IMR-90 (cell line): ENCODE data around the gene ABCB9. TPM values are rescaled to one million over a fixed set of nuclear protein-coding genes. Genes with fewer than 3 reads are reported as not detected.

Experiments
- ATAC-seq: fragments of 200-7000 bp; cut with Tn5 transposase; 2 replicates; pipeline ENCODE4 v1.9.1; 2020; ENCODE audit warnings: low read depth, mild to moderate bottlenecking, moderate library complexity
- BruUV-seq: library from RNA; stranded (reverse); fragments of 400-500 nt; replicated peaks from 2 replicates; lab custom pipeline; 2021; lab: Mats Ljungman, UMichigan
- CTCF ChIA-PET: fragments of 300-600 bp; formaldehyde crosslinking; extraction: SDS; loops from one replicate; lab custom pipeline; 2021; ENCODE audit warnings: antibody characterized with exemption; lab: Yijun Ruan, JAX
- POLR2A ChIA-PET: fragments of 300-600 bp; sonication (Branson Sonifier 250); formaldehyde crosslinking; loops from one replicate; lab custom pipeline; 2022; ENCODE audit warnings: antibody characterized with exemption; ENCODE audit not compliant: unreplicated experiment; lab: Charles Lee
- DNase-seq: peaks from one replicate; pipeline ENCODE4 v3.0.0; 2013
- H2AFZ ChIP-seq: replicated peaks from 2 replicates; pipeline ENCODE3; 2013; ENCODE audit warnings: low read length, mild to moderate bottlenecking; ENCODE audit not compliant: poor library complexity
- H2AK5ac ChIP-seq: 2 replicates; pipeline ENCODE4 v1.6.1; 2013; ENCODE audit warnings: low read depth, low read length, inconsistent platforms
- H2AK9ac ChIP-seq: replicated peaks from 2 replicates; pipeline ENCODE3; 2013; ENCODE audit warnings: mild to moderate bottlenecking, low read depth, low read length, moderate library complexity; ENCODE audit not compliant: poor library complexity
- H2BK120ac ChIP-seq: 2 replicates; pipeline ENCODE4 v1.6.1; 2013; ENCODE audit warnings: low read depth, low read length, inconsistent platforms
- H2BK15ac ChIP-seq: 3 replicates; pipeline ENCODE4 v1.6.1; 2013; ENCODE audit warnings: low read depth, low read length, inconsistent platforms
- H2BK20ac ChIP-seq: 2 replicates; pipeline ENCODE4 v1.6.1; 2013; ENCODE audit warnings: low read depth, mild to moderate bottlenecking, inconsistent platforms, low read length, moderate library complexity
- H2BK5ac ChIP-seq: 2 replicates; pipeline ENCODE4 v1.6.1; 2013; ENCODE audit warnings: mild to moderate bottlenecking, low read depth, low read length, inconsistent platforms; ENCODE audit not compliant: poor library complexity, severe bottlenecking
- H3K14ac ChIP-seq: replicated peaks from 2 replicates; pipeline ENCODE4 v1.6.1; 2013; ENCODE audit warnings: low read depth, low read length, inconsistent platforms
- H3K18ac ChIP-seq: 2 replicates; pipeline ENCODE4 v1.6.1; 2013; ENCODE audit warnings: low read depth, low read length, control low read depth
- H3K23ac ChIP-seq: 2 replicates; pipeline ENCODE4 v1.6.1; 2013; ENCODE audit warnings: low read depth, low read length, inconsistent platforms
- H3K27ac ChIP-seq: 2 replicates; pipeline ENCODE4 v1.5.1; 2013; ENCODE audit warnings: mild to moderate bottlenecking, control low read depth, low read length; ENCODE audit not compliant: insufficient read depth
- H3K27me3 ChIP-seq: 2 replicates; pipeline ENCODE4 v1.6.1; 2013; ENCODE audit warnings: low read length; ENCODE audit not compliant: control insufficient read depth, insufficient read depth
- H3K36me3 ChIP-seq: 2 replicates; pipeline ENCODE4 v1.6.1; 2013; ENCODE audit warnings: low read length, mixed read lengths; ENCODE audit not compliant: control insufficient read depth, insufficient read depth
- H3K4ac ChIP-seq: 2 replicates; pipeline ENCODE4 v1.6.1; 2013; ENCODE audit warnings: low read depth, low read length, inconsistent platforms
- H3K4me1 ChIP-seq: 2 replicates; pipeline ENCODE4 v1.6.1; 2013; ENCODE audit warnings: low read length, mixed read lengths; ENCODE audit not compliant: control insufficient read depth, insufficient read depth
- H3K4me2 ChIP-seq: 2 replicates; pipeline ENCODE4 v1.6.1; 2013; ENCODE audit warnings: low read depth, mild to moderate bottlenecking, control low read depth, low read length, moderate library complexity
- H3K4me3 ChIP-seq: 2 replicates; pipeline ENCODE4 v1.5.1; 2013; ENCODE audit warnings: low read depth, mild to moderate bottlenecking, control low read depth, low read length, moderate library complexity; ENCODE audit not compliant: insufficient read depth
- H3K56ac ChIP-seq: 2 replicates; pipeline ENCODE4 v1.6.1; 2013; ENCODE audit warnings: low read length, inconsistent platforms; ENCODE audit not compliant: insufficient read depth; ENCODE audit errors: extremely low read depth
- H3K79me1 ChIP-seq, 2 experiments: 2 replicates each; pipeline ENCODE4 v1.6.1; 2013; ENCODE audit warnings: low read length in 2 of 2, inconsistent platforms in 1 of 2, low read depth in 1 of 2
- H3K9ac ChIP-seq: 2 replicates; pipeline ENCODE4 v1.6.1; 2013; ENCODE audit warnings: low read depth, low read length, control low read depth
- H3K9me1 ChIP-seq: 2 replicates; pipeline ENCODE4 v1.6.1; 2013; ENCODE audit warnings: low read length, inconsistent platforms; ENCODE audit not compliant: insufficient read depth
- H3K9me3 ChIP-seq: 2 replicates; pipeline ENCODE4 v1.6.1; 2013; ENCODE audit warnings: low read length; ENCODE audit not compliant: control insufficient read depth, insufficient read depth
- H4K20me1 ChIP-seq: 2 replicates; pipeline ENCODE4 v1.6.1; 2013; ENCODE audit warnings: low read length, inconsistent platforms; ENCODE audit not compliant: insufficient read depth
- H4K5ac ChIP-seq: 2 replicates; pipeline ENCODE4 v1.6.1; 2013; ENCODE audit warnings: mild to moderate bottlenecking, low read depth, low read length, control low read depth
- H4K8ac ChIP-seq, 2 experiments: 2 replicates each; pipeline ENCODE4 v1.6.1; 2013; ENCODE audit warnings: low read depth in 2 of 2, low read length in 2 of 2, control low read depth in 1 of 2, inconsistent platforms in 1 of 2
- H4K91ac ChIP-seq: 2 replicates; pipeline ENCODE4 v1.6.1; 2013; ENCODE audit warnings: low read depth, low read length, inconsistent platforms; ENCODE audit not compliant: insufficient read depth
- BHLHE40 ChIP-seq: fragments of 150-350 bp; IDR thresholded peaks from 2 replicates; pipeline ENCODE4 v1.6.1; 2016; ENCODE audit warnings: mild to moderate bottlenecking, low read depth, low read length
- CEBPB ChIP-seq: IDR thresholded peaks from 2 replicates; pipeline ENCODE4 v1.6.1; 2012; ENCODE audit warnings: low read depth, low read length, improper control_type of control experiment
- CHD1 ChIP-seq: IDR thresholded peaks from 2 replicates; pipeline ENCODE4 v1.6.1; 2012; ENCODE audit warnings: low read depth, low read length, improper control_type of control experiment
- FOS ChIP-seq: fragments of 150-350 bp; IDR thresholded peaks from 2 replicates; pipeline ENCODE4 v1.6.1; 2016; ENCODE audit warnings: low read depth, low read length
- MAFK ChIP-seq: IDR thresholded peaks from 2 replicates; pipeline ENCODE4 v1.6.1; 2012; ENCODE audit warnings: low read depth, low read length, improper control_type of control experiment
- MAZ ChIP-seq: IDR thresholded peaks from 2 replicates; pipeline ENCODE4 v1.6.1; 2012; ENCODE audit warnings: low read depth, mild to moderate bottlenecking, low read length, improper control_type of control experiment, moderate library complexity, borderline replicate concordance
- MXI1 ChIP-seq: IDR thresholded peaks from 2 replicates; pipeline ENCODE4 v1.6.1; 2012; ENCODE audit warnings: low read depth, mild to moderate bottlenecking, low read length, moderate library complexity, borderline replicate concordance
- NFE2L2 ChIP-seq: fragments of 150-350 bp; IDR thresholded peaks from 2 replicates; pipeline ENCODE4 v1.6.1; 2016; ENCODE audit warnings: low read depth, mild to moderate bottlenecking, low read length
- RAD21 ChIP-seq: IDR thresholded peaks from 2 replicates; pipeline ENCODE4 v1.6.1; 2012; ENCODE audit warnings: low read length, improper control_type of control experiment
- RCOR1 ChIP-seq: IDR thresholded peaks from 2 replicates; pipeline ENCODE4 v1.6.1; 2012; ENCODE audit warnings: mild to moderate bottlenecking, low read length, improper control_type of control experiment; ENCODE audit not compliant: insufficient replicate concordance
- RFX5 ChIP-seq: IDR thresholded peaks from 2 replicates; pipeline ENCODE4 v1.8.0; 2012; ENCODE audit warnings: low read depth, mild to moderate bottlenecking, low read length, moderate library complexity
- SMC3 ChIP-seq: fragments of 150-350 bp; IDR thresholded peaks from 2 replicates; pipeline ENCODE4 v1.6.1; 2016; ENCODE audit warnings: low read depth, mild to moderate bottlenecking, antibody characterized with exemption, low read length, moderate library complexity
- WGBS, 2 experiments: methylation state at CpG; one replicate each; pipeline versions ENCODE4 v1.1.5 to v1.1.7; 2013; ENCODE audit warnings: missing lambda C conversion rate in 2 of 2; ENCODE audit not compliant: insufficient read length in 1 of 2; ENCODE audit errors: extremely low coverage in 2 of 2; 5-methylcytosine and 5-hydroxymethylcytosine counted together
- dilution Hi-C: fragments of 300-500 bp; cut with HindIII; formaldehyde crosslinking; loops from one replicate; pipeline ENCODE4 v1.14.3; 2018; ENCODE audit warnings: low sequenced_read_pairs; ENCODE audit not compliant: unreplicated experiment
- in situ Hi-C: fragments of 300-500 bp; cut with MboI; formaldehyde crosslinking; loops from 3 replicates; pipeline ENCODE4 v1.14.3; 2019; ENCODE audit warnings: low sequenced_read_pairs, inconsistent platforms, mixed read lengths
- intact Hi-C: fragments of 100-400 bp; cut with micrococcal nuclease; formaldehyde crosslinking; loops from 2 replicates; pipeline ENCODE4 v1.10.0; 2022
- polyA plus RNA-seq, 3 experiments: library from polyadenylated mRNA; depleted of rRNA; stranded (reverse); fragments of >200 nt; gene quantifications; 2 replicates each; pipeline ENCODE4 v1.2.3, GENCODE V29; 2012; ENCODE audit warnings: low replicate concordance in 1 of 3
- total RNA-seq: library from RNA; depleted of rRNA; stranded (reverse); fragments of >200 nt; gene quantifications from 2 replicates; pipeline ENCODE4 v1.2.3, GENCODE V29; 2012
- TF ChIP-seq, protein P1 (sequence below): conservative IDR thresholded peaks from 2 replicates; pipeline ENCODE4 v1.5.1; 2012; ENCODE audit warnings: mild to moderate bottlenecking, low read depth, low read length, improper control_type of control experiment
- TF ChIP-seq, protein P2 (sequence below): fragments of 150-350 bp; IDR thresholded peaks from 2 replicates; pipeline ENCODE4 v1.6.1; 2016; ENCODE audit warnings: low read depth, mild to moderate bottlenecking, low read length, moderate library complexity, borderline replicate concordance

Gene ABCB9
- total and polyA plus RNA-seq, 2 of the 4 experiments (the other 2 are of a cell fraction) = 5.6 to 8.3 TPM

- CTCF ChIA-PET = interaction anchor here (1.0 kb wide), 1 partner anchor 156 kb away, joined by 3 read pairs; no protein-coding TSS in a partner anchor
- no peaks in the 10 kb centered on the region for H3K9me3 ChIP-seq
- TF ChIP-seq RFX5 (no peak), MAZ (no peak), MAFK (no peak), SMC3 (no peak), BHLHE40 (no peak), CHD1 (no peak), MXI1 (no peak), CEBPB (no peak), RCOR1 (no peak), NFE2L2 (no peak), RAD21 (no peak), FOS (no peak)
- TF ChIP-seq, protein P1, sequence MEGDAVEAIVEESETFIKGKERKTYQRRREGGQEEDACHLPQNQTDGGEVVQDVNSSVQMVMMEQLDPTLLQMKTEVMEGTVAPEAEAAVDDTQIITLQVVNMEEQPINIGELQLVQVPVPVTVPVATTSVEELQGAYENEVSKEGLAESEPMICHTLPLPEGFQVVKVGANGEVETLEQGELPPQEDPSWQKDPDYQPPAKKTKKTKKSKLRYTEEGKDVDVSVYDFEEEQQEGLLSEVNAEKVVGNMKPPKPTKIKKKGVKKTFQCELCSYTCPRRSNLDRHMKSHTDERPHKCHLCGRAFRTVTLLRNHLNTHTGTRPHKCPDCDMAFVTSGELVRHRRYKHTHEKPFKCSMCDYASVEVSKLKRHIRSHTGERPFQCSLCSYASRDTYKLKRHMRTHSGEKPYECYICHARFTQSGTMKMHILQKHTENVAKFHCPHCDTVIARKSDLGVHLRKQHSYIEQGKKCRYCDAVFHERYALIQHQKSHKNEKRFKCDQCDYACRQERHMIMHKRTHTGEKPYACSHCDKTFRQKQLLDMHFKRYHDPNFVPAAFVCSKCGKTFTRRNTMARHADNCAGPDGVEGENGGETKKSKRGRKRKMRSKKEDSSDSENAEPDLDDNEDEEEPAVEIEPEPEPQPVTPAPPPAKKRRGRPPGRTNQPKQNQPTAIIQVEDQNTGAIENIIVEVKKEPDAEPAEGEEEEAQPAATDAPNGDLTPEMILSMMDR = no peak
- TF ChIP-seq, protein P2, sequence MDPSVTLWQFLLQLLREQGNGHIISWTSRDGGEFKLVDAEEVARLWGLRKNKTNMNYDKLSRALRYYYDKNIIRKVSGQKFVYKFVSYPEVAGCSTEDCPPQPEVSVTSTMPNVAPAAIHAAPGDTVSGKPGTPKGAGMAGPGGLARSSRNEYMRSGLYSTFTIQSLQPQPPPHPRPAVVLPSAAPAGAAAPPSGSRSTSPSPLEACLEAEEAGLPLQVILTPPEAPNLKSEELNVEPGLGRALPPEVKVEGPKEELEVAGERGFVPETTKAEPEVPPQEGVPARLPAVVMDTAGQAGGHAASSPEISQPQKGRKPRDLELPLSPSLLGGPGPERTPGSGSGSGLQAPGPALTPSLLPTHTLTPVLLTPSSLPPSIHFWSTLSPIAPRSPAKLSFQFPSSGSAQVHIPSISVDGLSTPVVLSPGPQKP = no peak
Observed at GRCh38 chr12:122949816-122950675, 16.2 kb downstream of the ABCB9 start.

More at GRCh38 chr12:122949816-122950675, 16.2 kb downstream of the ABCB9 start:
- POLR2A ChIA-PET = no interaction called here
- BruUV-seq = no TSS peak
- H2AK9ac ChIP-seq = peak overlapping the region; percentile 73
- H3K79me1 ChIP-seq = peaks cover 0 to 24% of the 10 kb centered on the region in 2 experiments; a peak in 2 of 4 replicates
- no peak overlapping the region; the same call in 1 of the 2 replicates for H4K91ac ChIP-seq
- H2BK20ac ChIP-seq = no peak overlapping the region
- no peak overlapping the region for H2BK15ac ChIP-seq
- H3K18ac ChIP-seq = no peak overlapping the region
- no peaks in the 10 kb centered on the region for H3K27me3 ChIP-seq
- H2AK5ac ChIP-seq = no peak overlapping the region
- H2BK5ac ChIP-seq = no peak overlapping the region
- H3K4me2 ChIP-seq = no peak overlapping the region
- no peak overlapping the region for H3K23ac ChIP-seq
- H3K36me3 ChIP-seq = no peaks in the 10 kb centered on the region
- H3K9ac ChIP-seq = no peak overlapping the region
- no peak overlapping the region for H4K8ac ChIP-seq
- H3K14ac ChIP-seq = no peak overlapping the region
- H3K4me3 ChIP-seq = no peak overlapping the region
- H3K4ac ChIP-seq = no peak overlapping the region
- peaks cover 8% of the 10 kb centered on the region for H4K20me1 ChIP-seq
- WGBS, 2 experiments = 94% methylated on average over 6 of the region's 27 CpGs; no CpG with 5 or more reads in 1 of the 2 experiments
- no peak for DNase-seq
- dilution Hi-C loops (no loop called here), in situ Hi-C loops (loop anchor here (5.0 to 25.0 kb wide), 2 partner anchors 78 to 313 kb away; no protein-coding TSS in a partner anchor), intact Hi-C loops (no loop called here)
- peak overlapping the region; percentile 16; the same call in 1 of the 2 replicates for H2BK120ac ChIP-seq
- no peak overlapping the region for H3K27ac ChIP-seq
- no peak overlapping the region for H2AFZ ChIP-seq
- H4K5ac ChIP-seq = no peak overlapping the region
- H3K4me1 ChIP-seq = peaks cover 14% of the 10 kb centered on the region
- no peak overlapping the region for H3K56ac ChIP-seq
- H3K9me1 ChIP-seq = peaks cover 20% of the 10 kb centered on the region
- no peak for ATAC-seq
